GM18867 (cell line): ENCODE data around the gene ZNF460.

Experiments
- ATAC-seq: cut with Tn5 transposase; IDR thresholded peaks from one replicate; pipeline ENCODE4 v1.9.1; 2021; ENCODE audit warnings: mild to moderate bottlenecking, moderate library complexity; ENCODE audit not compliant: unreplicated experiment

The ZNF460 gene

GRCh38 chr19:57279418-57280164 is 694 bp upstream of the ZNF460 start:
- peak; percentile 74 for ATAC-seq

DNA sequence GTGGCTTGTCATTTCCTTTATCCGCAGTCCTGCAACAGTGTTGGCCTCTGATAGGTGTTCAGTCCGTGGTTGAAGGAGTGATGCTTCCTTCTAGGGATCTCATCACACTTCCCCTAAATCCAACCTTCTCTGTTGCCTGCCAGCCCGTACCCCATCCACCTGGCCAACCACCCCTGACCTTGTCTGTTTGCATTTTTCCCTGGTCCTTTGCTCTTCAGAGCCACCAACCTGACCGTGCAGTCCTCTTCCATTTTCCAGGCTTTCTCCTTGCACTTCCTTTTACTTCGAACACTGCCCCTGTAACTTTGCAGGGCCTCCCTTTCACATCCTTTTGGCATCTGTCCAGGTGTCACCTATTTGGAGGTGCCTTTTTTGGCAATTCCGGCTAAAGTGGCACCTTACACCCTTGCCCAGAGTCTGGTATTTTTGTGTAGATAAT is 696 bp downstream of the ZNF460 start:
- no peak for ATAC-seq

DNA sequence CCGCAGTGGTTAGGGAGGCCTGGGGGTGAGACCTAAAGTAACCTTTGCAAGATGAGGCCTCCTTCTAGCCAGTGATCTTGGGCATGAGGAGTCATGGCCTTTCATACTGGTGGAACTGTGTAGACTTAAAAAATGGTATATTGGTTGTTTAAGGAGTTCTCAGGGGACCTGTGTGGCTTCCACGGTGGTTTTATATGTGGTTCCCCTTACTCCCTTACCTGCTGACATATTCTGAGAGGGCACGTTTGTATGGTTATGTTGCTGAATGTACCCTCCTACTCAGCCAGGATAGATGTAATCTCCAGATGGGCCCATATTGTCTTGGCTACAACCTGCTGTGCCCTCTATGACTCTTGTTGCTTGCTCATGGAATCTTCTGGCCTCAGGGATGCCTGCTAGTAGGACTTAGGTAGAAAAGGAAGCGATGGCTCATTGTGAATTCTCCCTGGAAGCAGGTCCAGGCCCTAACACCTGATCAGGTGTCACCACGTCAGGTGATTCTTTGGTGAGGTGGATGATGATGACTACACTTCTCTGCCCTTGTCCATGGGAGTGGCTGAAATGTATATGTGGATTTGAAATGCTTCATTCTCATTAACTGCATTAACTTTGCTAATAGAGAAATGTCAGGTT is 1.8 kb downstream of the ZNF460 start:
- no peak for ATAC-seq

DNA sequence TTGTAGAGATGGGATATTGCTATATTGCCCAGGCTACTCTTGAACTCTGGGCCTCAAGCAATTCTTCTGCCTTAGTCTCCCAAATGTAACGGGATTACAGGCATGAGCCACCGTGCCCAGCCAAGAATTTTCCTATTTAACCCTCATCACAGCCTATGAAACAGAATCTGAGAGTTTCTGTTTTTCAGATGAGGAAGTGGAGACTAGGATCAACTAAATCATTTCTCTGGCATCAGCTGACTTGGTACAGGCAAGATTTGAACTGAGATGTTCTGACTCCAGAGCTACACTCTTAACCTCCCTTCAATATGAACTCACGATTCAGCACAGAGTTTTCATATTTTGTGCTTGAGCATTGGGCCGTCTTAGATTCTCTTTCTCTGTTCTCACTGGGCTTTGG is 8.1 kb downstream of the ZNF460 start:
- ATAC-seq, result no peak

GRCh38 chr19:57290970-57291369 is 10.7 kb downstream of the ZNF460 start:
- ATAC-seq, result no peak

DNA sequence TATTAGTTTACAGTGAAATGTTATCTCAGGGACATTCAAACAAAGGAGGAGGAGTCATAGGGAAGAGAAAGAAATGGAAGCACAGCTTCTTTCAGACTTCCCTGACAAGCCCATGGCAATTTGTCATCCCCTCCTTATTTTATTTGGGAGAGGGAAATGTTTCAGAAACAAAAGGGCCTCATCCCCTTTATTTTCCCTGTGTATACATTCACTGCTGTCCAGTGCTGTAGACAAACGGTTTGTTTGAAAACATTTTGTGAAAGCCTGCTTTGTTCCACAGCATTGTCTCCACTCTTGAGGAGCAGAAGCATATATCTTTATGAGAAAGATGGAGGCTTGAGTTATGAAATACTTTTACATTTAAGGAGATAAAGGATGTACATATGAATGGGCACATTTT is 12.3 kb downstream of the ZNF460 start:
- ATAC-seq, result no peak

GRCh38 chr19:57293719-57294118 is 13.4 kb downstream of the ZNF460 start:
- no peak for ATAC-seq

- no peak for ATAC-seq
These were observed 21.8 kb downstream of the ZNF460 start for GRCh38 chr19:57302020-57302465.

DNA sequence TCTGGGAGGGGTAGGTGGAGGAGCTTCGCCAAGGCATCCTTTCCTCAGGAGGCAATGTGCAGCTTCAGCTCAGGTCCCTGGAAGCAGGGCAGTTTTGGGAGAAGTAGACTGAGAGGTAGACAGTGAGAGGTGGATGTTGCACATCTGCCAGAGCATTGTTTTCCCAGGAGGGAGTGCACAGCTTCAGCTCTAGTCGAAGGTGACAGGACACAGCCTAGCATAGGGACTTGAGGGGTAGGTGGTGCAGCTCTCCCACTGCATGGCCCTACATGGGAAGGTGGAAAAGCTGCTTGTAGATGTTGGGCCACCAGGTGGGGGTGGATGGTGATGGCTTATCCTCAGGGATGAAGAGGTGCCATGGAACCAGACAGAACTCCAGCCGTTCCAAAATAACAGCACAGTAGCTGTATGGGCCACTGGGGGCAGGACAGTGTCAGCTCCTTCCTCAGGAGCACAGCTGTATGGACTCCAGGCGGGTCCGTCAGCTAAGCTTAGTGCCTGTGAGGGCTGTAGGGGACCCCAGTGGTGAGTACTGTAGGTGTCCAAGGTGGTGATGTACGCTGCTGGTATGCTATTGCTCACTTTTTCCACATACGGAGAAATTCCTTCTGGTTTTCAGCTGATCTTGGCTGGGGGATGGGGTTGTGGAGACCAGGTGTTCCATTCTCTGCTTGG is 22.6 kb downstream of the ZNF460 start:
- no peak for ATAC-seq

DNA sequence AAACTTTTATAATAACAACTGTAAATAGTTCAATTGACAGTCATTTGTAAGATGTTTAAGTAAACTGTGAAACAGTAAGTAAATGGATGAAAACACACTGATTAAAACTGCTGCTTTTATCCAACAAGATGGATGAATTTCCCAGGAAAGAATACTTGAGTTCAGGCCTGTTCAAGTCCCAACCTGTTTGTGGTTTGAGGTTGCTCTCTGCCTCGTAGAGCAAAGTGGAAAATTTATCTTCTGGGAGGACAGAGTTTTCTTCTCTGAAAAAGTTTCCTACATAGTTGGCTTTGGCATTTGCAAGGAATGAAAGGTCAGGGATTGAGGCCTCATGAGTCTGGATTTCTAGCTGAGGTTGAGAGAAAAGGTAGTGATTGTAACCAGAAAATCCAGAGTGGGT is 24.8 kb downstream of the ZNF460 start:
- ATAC-seq, result no peak

DNA sequence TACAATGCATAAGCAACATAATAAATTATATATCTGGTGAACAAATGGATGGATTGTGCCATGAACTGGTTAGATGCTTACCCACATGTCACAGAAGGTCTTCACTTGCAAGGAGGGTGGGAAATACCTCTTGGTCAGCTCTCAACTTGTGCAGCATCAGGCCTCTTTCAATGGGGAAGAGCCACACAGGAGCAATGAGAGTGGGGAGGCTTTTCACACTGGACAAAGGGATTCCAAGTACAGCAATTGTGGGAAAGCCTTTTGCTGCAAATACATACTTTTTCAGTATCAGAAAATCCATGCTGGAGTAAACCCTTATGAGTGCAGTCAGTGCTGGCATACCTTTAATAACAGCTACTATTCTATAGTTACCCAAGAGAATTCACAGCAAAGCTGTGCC is 28.2 kb downstream of the ZNF460 start:
- ATAC-seq, result no peak

GRCh38 chr19:57310792-57311191 is 30.5 kb downstream of the ZNF460 start:
- ATAC-seq, result no peak

- no peak for ATAC-seq
These were observed 33.9 kb downstream of the ZNF460 start for GRCh38 chr19:57314146-57314545.

DNA sequence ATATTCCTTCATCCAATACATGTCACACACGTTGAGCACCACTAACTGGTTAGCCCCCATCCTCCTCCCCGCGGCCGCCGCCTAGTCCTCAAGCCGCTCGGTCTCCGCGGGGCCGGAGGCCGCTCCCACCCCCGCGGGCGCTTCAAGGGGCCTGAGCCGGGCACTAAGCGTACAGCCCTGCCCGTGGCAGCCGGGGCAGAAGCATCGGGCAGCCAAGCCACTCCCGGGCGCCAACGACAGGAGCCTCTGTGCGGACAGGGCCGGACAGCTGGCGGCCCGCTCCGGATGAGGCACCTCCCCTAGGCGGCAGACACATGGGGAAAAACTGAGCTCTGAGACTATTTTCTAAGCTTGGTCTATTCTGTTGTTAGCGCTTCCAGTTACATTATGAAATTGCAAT is 37.2 kb downstream of the ZNF460 start:
- ATAC-seq, result no peak

DNA sequence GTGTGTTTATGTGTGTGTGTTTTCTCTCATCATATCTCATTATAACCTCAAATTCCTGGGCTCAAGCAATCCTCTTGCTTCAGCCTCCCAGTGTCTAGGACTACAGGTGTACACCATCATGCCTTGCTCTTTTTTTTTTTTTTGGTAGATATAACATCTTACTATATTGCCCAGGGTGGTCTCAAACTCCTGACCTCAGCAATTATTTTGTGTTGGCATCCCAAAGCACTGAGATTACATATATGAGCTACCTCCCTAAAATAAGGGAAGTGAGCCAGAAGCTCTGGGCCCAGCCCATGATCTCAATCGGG is 39.5 kb downstream of the ZNF460 start:
- ATAC-seq, result peak; percentile 3

- peak; percentile 98 for ATAC-seq
These were observed 40.1 kb downstream of the ZNF460 start, which contains the start of gene ZNF543 for GRCh38 chr19:57320180-57321084. ZNF543 (plus strand) TSS chr19:57320472; CDS start chr19:57320854, 382 bp downstream.

DNA sequence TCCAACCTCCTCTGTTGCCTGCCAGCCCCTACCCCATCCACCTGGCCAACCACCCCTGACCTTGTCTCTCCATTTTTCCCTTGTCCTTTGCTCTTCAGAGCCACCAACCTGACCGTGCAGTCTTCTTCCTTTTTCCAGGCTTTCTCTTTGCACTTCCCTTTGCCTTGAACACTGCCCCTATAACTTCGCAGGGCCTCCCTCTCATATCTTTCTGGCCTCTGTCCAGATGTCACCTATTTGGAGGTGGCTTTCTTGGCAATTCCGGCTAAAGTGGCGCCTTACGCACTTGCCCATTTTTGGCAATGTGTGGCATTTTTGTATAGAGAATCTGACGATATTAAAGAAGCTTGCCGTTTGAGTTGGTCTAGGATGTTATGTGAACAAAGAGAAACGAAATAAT is 40.8 kb downstream of the ZNF460 start:
- ATAC-seq, result no peak

- no peak for ATAC-seq
These were observed 41.5 kb downstream of the ZNF460 start for GRCh38 chr19:57321751-57322150.

DNA sequence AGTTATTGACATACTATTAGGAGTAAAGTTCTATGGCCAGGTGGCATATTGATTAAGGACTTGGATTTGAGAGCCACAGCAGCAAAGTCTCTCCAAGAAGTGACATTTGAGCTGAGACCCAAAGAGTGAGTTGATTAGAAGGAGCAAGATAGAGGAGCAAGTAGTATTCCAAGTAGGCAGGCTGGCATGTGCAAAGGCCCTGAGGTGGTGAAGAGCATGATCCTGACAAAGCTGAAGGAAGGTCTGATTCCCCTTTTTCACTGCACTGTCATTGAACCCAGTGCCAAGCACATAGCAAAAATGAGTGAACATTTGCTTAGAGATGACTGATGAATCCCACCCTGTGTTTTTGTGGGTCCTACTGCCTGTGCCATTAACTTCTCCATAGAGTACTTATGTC is 44.7 kb downstream of the ZNF460 start:
- no peak for ATAC-seq

DNA sequence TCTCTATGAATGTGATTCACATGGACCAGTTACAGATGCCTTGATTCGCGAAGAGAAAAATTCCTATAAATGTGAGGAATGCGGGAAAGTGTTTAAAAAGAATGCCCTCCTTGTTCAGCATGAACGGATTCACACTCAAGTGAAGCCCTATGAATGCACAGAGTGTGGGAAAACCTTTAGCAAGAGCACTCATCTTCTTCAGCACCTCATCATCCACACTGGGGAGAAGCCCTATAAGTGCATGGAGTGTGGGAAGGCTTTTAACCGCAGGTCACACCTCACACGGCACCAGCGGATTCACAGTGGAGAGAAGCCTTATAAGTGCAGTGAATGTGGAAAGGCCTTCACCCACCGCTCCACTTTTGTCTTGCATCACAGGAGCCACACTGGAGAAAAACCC is 47.7 kb downstream of the ZNF460 start:
- no peak for ATAC-seq

DNA sequence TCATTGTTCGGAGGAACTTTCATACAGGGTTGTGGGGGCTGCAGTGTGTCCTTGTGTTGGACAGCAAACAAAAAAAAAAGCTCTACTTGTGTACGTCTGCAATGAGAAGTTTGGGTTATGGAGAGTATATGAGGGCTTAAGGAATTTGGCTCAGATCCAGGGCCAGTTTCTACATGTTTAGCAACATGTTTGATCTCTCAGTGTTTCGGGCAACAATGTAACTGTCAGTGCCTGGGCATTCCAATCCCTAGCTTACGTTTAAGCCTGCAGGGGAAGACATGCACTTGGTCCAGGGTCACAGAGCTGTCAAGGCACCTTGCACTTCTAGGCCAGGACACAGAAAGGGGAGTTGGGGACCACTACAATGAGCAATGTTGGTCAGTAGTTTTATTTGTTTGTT is 53.9 kb downstream of the ZNF460 start:
- no peak for ATAC-seq
